ENCODE measurements around the gene GLRA3.

DNA sequence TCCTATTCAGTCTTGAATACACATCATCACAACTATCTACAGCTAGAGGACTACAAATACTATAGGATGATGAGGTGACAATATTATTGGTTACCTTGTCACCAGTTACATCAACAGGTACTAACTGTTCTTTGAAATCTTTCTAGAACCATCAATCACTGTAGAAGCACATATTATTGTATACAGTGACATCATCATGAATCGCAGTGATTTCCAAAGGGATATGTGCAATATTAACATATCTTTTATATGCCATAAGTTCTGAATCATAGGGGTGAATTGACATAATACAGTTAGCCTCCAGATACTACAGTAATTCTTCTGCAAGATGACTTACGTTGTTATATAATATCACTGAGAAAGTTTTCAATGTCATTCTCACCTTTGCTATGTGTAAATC, 201.6 kb downstream of the GLRA3 start:
- TF ChIP-seq, protein P1, sequence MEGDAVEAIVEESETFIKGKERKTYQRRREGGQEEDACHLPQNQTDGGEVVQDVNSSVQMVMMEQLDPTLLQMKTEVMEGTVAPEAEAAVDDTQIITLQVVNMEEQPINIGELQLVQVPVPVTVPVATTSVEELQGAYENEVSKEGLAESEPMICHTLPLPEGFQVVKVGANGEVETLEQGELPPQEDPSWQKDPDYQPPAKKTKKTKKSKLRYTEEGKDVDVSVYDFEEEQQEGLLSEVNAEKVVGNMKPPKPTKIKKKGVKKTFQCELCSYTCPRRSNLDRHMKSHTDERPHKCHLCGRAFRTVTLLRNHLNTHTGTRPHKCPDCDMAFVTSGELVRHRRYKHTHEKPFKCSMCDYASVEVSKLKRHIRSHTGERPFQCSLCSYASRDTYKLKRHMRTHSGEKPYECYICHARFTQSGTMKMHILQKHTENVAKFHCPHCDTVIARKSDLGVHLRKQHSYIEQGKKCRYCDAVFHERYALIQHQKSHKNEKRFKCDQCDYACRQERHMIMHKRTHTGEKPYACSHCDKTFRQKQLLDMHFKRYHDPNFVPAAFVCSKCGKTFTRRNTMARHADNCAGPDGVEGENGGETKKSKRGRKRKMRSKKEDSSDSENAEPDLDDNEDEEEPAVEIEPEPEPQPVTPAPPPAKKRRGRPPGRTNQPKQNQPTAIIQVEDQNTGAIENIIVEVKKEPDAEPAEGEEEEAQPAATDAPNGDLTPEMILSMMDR (IDR thresholded peaks at IDR 0.05; ENCODE audit: control extremely low read depth in 1 of 3, insufficient read depth in 1 of 3, low read depth in 1 of 3, low read length in 3 of 3), result no peak
- TF ChIP-seq ZNF274 (IDR thresholded peaks at IDR 0.05; ENCODE audit: borderline replicate concordance, extremely low read depth, low read length) (no peak), BRCA1 (IDR thresholded peaks at IDR 0.05; ENCODE audit: low read depth, low read length) (no peak)

Data from H1 (cell line).